ENCODE data around the gene UBE3C. TPM values are rescaled to one million over a fixed set of nuclear protein-coding genes. Genes with fewer than 3 reads are reported as not detected.

Gene UBE3C
- total RNA-seq, 1 donor: 95.9 TPM

- Histone ChIP-seq H3K36me3 (ENCODE audit: insufficient read depth, low read length) (no peaks in the 10 kb centered on the region), H3K4me1 (ENCODE audit: insufficient read depth, low read length) (peaks cover 24% of the 10 kb centered on the region), H3K79me2 (ENCODE audit: insufficient read depth, low read length) (no peaks in the 10 kb centered on the region), H3K27me3 (ENCODE audit: insufficient read depth, low read length) (no peaks in the 10 kb centered on the region), H3K4me2 (ENCODE audit: insufficient read depth, low read length) (no peak overlapping the region), H3K4me3 (ENCODE audit: insufficient read depth, low read length) (no peak overlapping the region), H3K9me3 (ENCODE audit: low read depth, low read length) (no peaks in the 10 kb centered on the region), H3K27ac (ENCODE audit: low read depth, low read length) (no peak overlapping the region), H2AFZ (ENCODE audit: low read length) (peak overlapping the region; percentile 80), H4K20me1 (ENCODE audit: insufficient read depth, low read length) (no peaks in the 10 kb centered on the region)
- no peak for TF ChIP-seq CTCF (IDR thresholded peaks at IDR 0.05; ENCODE audit: extremely low read depth, low read depth, low read length)
- no peak for DNase-seq (ENCODE audit: insufficient read length, low spot score, missing footprints)
Observed at GRCh38 chr7:157312941-157313340, 174.2 kb downstream of the UBE3C start.

GRCh38 chr7:157313645-157314044 is 174.9 kb downstream of the UBE3C start:
- H3K27ac ChIP-seq (ENCODE audit: low read depth, low read length): no peak overlapping the region
- H3K4me2 ChIP-seq (ENCODE audit: insufficient read depth, low read length): no peak overlapping the region
- no peaks in the 10 kb centered on the region for H3K36me3 ChIP-seq (ENCODE audit: insufficient read depth, low read length)
- no peak overlapping the region for H2AFZ ChIP-seq (ENCODE audit: low read length)
- no peaks in the 10 kb centered on the region for H3K79me2 ChIP-seq (ENCODE audit: insufficient read depth, low read length)
- no peaks in the 10 kb centered on the region for H3K27me3 ChIP-seq (ENCODE audit: insufficient read depth, low read length)
- no peaks in the 10 kb centered on the region for H3K9me3 ChIP-seq (ENCODE audit: low read depth, low read length)
- no peak overlapping the region for H3K4me3 ChIP-seq (ENCODE audit: insufficient read depth, low read length)
- DNase-seq (ENCODE audit: insufficient read length, low spot score, missing footprints): no peak
- no peak for TF ChIP-seq CTCF (IDR thresholded peaks at IDR 0.05; ENCODE audit: extremely low read depth, low read depth, low read length)
- peaks cover 31% of the 10 kb centered on the region for H3K4me1 ChIP-seq (ENCODE audit: insufficient read depth, low read length)
- H4K20me1 ChIP-seq (ENCODE audit: insufficient read depth, low read length): no peaks in the 10 kb centered on the region

- peak overlapping the region; percentile 87 for H2AFZ ChIP-seq (ENCODE audit: low read length)
- no peaks in the 10 kb centered on the region for H3K9me3 ChIP-seq (ENCODE audit: low read depth, low read length)
- no peak for TF ChIP-seq CTCF (IDR thresholded peaks at IDR 0.05; ENCODE audit: extremely low read depth, low read depth, low read length)
- peak overlapping the region; percentile 61 for H3K27ac ChIP-seq (ENCODE audit: low read depth, low read length)
- H3K79me2 ChIP-seq (ENCODE audit: insufficient read depth, low read length): no peaks in the 10 kb centered on the region
- no peaks in the 10 kb centered on the region for H3K27me3 ChIP-seq (ENCODE audit: insufficient read depth, low read length)
- DNase-seq (ENCODE audit: insufficient read length, low spot score, missing footprints): peak; percentile 92
- H3K4me1 ChIP-seq (ENCODE audit: insufficient read depth, low read length): peaks cover 9% of the 10 kb centered on the region
- H3K36me3 ChIP-seq (ENCODE audit: insufficient read depth, low read length): no peaks in the 10 kb centered on the region
- no peaks in the 10 kb centered on the region for H4K20me1 ChIP-seq (ENCODE audit: insufficient read depth, low read length)
- H3K4me3 ChIP-seq (ENCODE audit: insufficient read depth, low read length): no peak overlapping the region
- H3K4me2 ChIP-seq (ENCODE audit: insufficient read depth, low read length): peak overlapping the region; percentile 14
Observed at GRCh38 chr7:157318015-157318706, 179.4 kb downstream of the UBE3C start.

Small RNA genes within 50 kb of the gene (small RNA-seq; reads per million reads assigned to genes)
- not detected for gene AC004975.1

Other genes with a start within 250 kb of the UBE3C start
- gene LMBR1, start 245.7 kb upstream of the UBE3C start, total RNA-seq: 39.4 and 44.8 TPM in 2 replicates
- gene NOM1, start 189.2 kb upstream of the UBE3C start, total RNA-seq: 11.6 and 17.1 TPM in 2 replicates
- gene MNX1, start 128.3 kb upstream of the UBE3C start, total RNA-seq: not detected in 2 replicates
- 84.3 and 84.7 TPM in 2 replicates for gene DNAJB6, start 198.1 kb downstream of the UBE3C start, total RNA-seq